A673 (cell line): ENCODE measurements around the gene LRIG3. TPM values are rescaled to one million over a fixed set of nuclear protein-coding genes. Genes with fewer than 3 reads are reported as not detected.

ENCODE experiments used
- BruUV-seq: library from RNA; stranded (reverse); fragments of 400-500 nt; replicated peaks from 2 replicates; lab custom pipeline; 2021; lab: Mats Ljungman, UMichigan
- CTCF ChIA-PET: fragments of 300-600 bp; sonication (Branson Sonifier 250); formaldehyde crosslinking; loops from one replicate; lab custom pipeline; 2022; ENCODE audit warnings: antibody characterized with exemption; lab: Charles Lee
- POLR2A ChIA-PET: fragments of 300-600 bp; sonication (Branson Sonifier 250); formaldehyde crosslinking; loops from one replicate; lab custom pipeline; 2022; ENCODE audit warnings: antibody characterized with exemption; ENCODE audit not compliant: low non-redundant PET; lab: Charles Lee
- DNase-seq: peaks from one replicate; pipeline ENCODE4 v3.0.0-alpha.2; 2015; ENCODE audit warnings: low spot score
- H3K27ac ChIP-seq: fragments of 200-600 bp; sonication (generic); 2 replicates; pipeline ENCODE4 v1.5.1; 2016; ENCODE audit warnings: mixed run types, low read depth, mild to moderate bottlenecking, mixed read lengths, antibody characterized with exemption, low read length; ENCODE audit not compliant: poor library complexity, severe bottlenecking
- H3K27me3 ChIP-seq: fragments of 200-600 bp; sonication (generic); replicated peaks from 2 replicates; pipeline ENCODE4 v1.6.1; 2017; ENCODE audit warnings: mixed run types, low read depth, mild to moderate bottlenecking, mixed read lengths, antibody characterized with exemption, low read length; ENCODE audit not compliant: insufficient read depth, poor library complexity
- H3K36me3 ChIP-seq: fragments of 200-600 bp; sonication (generic); 2 replicates; pipeline ENCODE4 v1.6.1; 2016; ENCODE audit warnings: mixed run types, mild to moderate bottlenecking, mixed read lengths, antibody characterized with exemption, low read length; ENCODE audit not compliant: insufficient read depth, poor library complexity, severe bottlenecking
- H3K4me1 ChIP-seq: fragments of 200-600 bp; sonication (generic); 2 replicates; pipeline ENCODE4 v1.6.1; 2017; ENCODE audit warnings: mixed run types, mild to moderate bottlenecking, mixed read lengths, antibody characterized with exemption, low read length; ENCODE audit not compliant: insufficient read depth, poor library complexity, severe bottlenecking
- H3K4me3 ChIP-seq: fragments of 200-600 bp; sonication (generic); 2 replicates; pipeline ENCODE4 v1.5.1; 2016; ENCODE audit warnings: low read depth, mixed run types, mild to moderate bottlenecking, mixed read lengths, low read length; ENCODE audit not compliant: poor library complexity, severe bottlenecking
- H3K9me3 ChIP-seq: fragments of 200-600 bp; sonication (generic); 2 replicates; pipeline ENCODE4 v1.6.1; 2016; ENCODE audit warnings: mixed run types, low read depth, mild to moderate bottlenecking, mixed read lengths, antibody characterized with exemption, low read length; ENCODE audit not compliant: poor library complexity, severe bottlenecking
- EZH2 ChIP-seq: fragments of 200-600 bp; sonication (generic); IDR thresholded peaks from 2 replicates; pipeline ENCODE4 v1.6.1; 2017; ENCODE audit warnings: borderline replicate concordance, low read depth, mild to moderate bottlenecking, mixed read lengths, antibody characterized with exemption, low read length; ENCODE audit not compliant: poor library complexity, severe bottlenecking
- intact Hi-C: fragments of 100-400 bp; cut with micrococcal nuclease; formaldehyde crosslinking; loops from one replicate; pipeline ENCODE4 v1.10.0; 2022; ENCODE audit not compliant: unreplicated experiment
- total RNA-seq: library from RNA; stranded (reverse); gene quantifications from 2 replicates; pipeline ENCODE4 v1.2.3, GENCODE V29; 2021
- TF ChIP-seq, protein P1 (sequence below): fragments of 300-800, 200-600 bp; sonication (generic); conservative IDR thresholded peaks from 2 replicates; pipeline ENCODE4 v1.5.1; 2017; ENCODE audit warnings: low read depth, mild to moderate bottlenecking, antibody characterized with exemption, low read length, moderate library complexity, mixed read lengths

The LRIG3 gene
- total RNA-seq, 1 experiment from 2014 or later: 13.4 TPM

DNA sequence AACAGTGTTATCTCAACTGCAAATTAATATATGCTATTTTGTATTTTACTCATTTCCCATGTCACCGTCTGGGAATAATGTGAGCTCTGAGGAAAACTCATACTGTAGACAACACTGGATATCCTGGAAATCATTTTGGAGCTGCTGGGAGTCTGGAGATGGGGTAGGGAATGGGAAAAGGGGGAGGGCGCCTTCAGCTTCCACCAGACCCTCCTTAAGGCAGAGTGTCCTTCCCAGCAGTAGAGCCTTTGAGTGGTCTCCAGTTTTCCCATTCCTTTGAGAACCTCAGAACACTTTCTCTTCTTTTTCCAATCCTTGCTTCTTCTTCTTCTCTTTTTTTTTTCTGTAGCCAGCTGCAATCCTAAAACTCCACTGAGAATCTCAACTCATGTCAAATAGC, 5.4 kb upstream of the LRIG3 start:
- H3K36me3 ChIP-seq: no peaks in the 10 kb centered on the region
- DNase-seq: no peak
- ChIA-PET POLR2A (no interaction called here), CTCF (no interaction called here)
- H3K9me3 ChIP-seq: no peaks in the 10 kb centered on the region
- H3K4me1 ChIP-seq: no peaks in the 10 kb centered on the region
- no peak overlapping the region for H3K27ac ChIP-seq
- no peaks in the 10 kb centered on the region for H3K27me3 ChIP-seq
- TF ChIP-seq, protein P1, sequence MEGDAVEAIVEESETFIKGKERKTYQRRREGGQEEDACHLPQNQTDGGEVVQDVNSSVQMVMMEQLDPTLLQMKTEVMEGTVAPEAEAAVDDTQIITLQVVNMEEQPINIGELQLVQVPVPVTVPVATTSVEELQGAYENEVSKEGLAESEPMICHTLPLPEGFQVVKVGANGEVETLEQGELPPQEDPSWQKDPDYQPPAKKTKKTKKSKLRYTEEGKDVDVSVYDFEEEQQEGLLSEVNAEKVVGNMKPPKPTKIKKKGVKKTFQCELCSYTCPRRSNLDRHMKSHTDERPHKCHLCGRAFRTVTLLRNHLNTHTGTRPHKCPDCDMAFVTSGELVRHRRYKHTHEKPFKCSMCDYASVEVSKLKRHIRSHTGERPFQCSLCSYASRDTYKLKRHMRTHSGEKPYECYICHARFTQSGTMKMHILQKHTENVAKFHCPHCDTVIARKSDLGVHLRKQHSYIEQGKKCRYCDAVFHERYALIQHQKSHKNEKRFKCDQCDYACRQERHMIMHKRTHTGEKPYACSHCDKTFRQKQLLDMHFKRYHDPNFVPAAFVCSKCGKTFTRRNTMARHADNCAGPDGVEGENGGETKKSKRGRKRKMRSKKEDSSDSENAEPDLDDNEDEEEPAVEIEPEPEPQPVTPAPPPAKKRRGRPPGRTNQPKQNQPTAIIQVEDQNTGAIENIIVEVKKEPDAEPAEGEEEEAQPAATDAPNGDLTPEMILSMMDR: no peak
- TF ChIP-seq EZH2: no peak
- intact Hi-C loops: no loop called here
- H3K4me3 ChIP-seq: no peak overlapping the region
- no TSS peak for BruUV-seq

DNA sequence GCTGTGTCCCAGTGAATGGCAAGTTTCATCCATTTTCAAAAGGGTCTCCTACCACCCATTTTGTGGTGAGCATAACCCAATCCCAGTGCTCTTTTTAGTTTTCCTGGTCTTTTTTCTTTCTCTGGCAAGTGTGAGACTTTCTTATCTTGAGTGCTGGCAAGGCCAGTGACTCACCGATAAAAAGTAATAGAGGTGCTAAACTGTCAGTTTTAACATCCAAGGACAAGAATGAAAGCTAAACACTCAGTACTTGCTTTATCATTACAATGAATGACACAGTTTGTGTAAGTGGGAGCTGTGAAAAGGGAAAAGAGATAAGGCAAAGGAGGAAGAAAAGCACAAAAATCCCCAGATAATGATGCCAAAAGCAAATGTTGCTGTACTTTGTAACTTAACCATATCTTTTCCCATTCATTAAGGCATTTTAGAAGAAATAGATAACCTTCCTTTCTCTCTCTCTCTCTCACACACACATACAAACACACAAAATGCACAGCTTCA, 4.9 kb upstream of the LRIG3 start:
- DNase-seq: no peak
- POLR2A ChIA-PET: no interaction called here
- no TSS peak for BruUV-seq
- no peak for TF ChIP-seq EZH2
- TF ChIP-seq, protein P1: no peak
- Histone ChIP-seq H3K4me3 (no peak overlapping the region), H3K9me3 (no peaks in the 10 kb centered on the region), H3K27ac (no peak overlapping the region), H3K4me1 (no peaks in the 10 kb centered on the region), H3K36me3 (no peaks in the 10 kb centered on the region), H3K27me3 (no peaks in the 10 kb centered on the region)
- CTCF ChIA-PET: no interaction called here
- intact Hi-C loops: no loop called here

DNA sequence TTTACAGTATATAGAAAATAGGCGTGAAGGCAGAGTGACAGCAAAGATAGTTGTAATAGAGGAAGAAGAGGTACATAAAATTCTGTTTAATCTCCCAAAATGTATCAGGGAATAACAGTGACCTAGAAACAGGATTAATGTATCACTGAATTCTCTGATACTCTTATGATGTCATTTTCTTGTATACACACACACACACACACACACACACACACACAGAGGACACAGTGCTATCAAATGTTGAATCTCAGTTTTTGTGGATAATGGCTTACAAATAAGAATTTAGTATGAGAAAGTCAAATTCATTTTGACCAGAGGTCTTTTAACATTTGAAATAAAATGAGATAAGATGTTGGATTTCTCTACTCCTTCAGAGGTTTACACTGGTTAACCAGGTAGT, 4.3 kb upstream of the LRIG3 start:
- ChIA-PET CTCF (no interaction called here), POLR2A (no interaction called here)
- H3K4me3 ChIP-seq: no peak overlapping the region
- intact Hi-C loops: no loop called here
- H3K27me3 ChIP-seq: no peaks in the 10 kb centered on the region
- no peaks in the 10 kb centered on the region for H3K9me3 ChIP-seq
- no TSS peak for BruUV-seq
- DNase-seq: no peak
- no peak overlapping the region for H3K27ac ChIP-seq
- no peaks in the 10 kb centered on the region for H3K36me3 ChIP-seq
- H3K4me1 ChIP-seq: no peaks in the 10 kb centered on the region
- TF ChIP-seq EZH2: no peak
- TF ChIP-seq, protein P1: no peak
